NCI-H2029 treated with DMSO at 0.1 percent for 48 hours (cell line): ENCODE data around the gene NSMCE4A.
"Not testable (repeated sequence)": the region's sequence is repeated elsewhere in the genome, so short reads cannot be mapped to it uniquely, and the experiment has no call there.

ENCODE experiments used
- DNase-seq: peaks from one replicate; lab custom pipeline; 2025; lab: John Stamatoyannopoulos, UW

Gene NSMCE4A

GRCh38 chr10:121935702-121936101 is 39.3 kb downstream of the NSMCE4A start:
- DNase-seq, result no peak

GRCh38 chr10:121930268-121931085 is 44.5 kb downstream of the NSMCE4A start:
- not testable (repeated sequence) for DNase-seq

GRCh38 chr10:121929585-121930267 is 45.3 kb downstream of the NSMCE4A start:
- not testable (repeated sequence) for DNase-seq

DNA sequence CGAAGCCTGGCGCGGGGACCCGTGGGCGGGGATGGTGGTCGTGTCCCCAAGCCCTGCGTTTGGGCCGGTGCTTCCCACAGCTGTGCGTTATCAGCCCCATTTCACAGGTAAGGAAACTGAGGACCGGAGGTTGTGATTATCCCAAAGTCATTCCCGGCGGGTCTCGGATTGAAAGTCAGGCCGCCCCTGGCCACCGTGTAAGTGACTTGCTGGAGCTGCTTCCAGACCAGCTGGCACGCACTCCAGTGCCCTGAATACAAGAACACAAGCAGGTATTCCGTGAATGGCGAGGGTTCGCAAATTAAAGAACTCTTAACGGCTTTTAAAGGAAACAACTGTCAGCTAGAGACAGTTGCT is 46.5 kb downstream of the NSMCE4A start:
- no peak for DNase-seq

DNA sequence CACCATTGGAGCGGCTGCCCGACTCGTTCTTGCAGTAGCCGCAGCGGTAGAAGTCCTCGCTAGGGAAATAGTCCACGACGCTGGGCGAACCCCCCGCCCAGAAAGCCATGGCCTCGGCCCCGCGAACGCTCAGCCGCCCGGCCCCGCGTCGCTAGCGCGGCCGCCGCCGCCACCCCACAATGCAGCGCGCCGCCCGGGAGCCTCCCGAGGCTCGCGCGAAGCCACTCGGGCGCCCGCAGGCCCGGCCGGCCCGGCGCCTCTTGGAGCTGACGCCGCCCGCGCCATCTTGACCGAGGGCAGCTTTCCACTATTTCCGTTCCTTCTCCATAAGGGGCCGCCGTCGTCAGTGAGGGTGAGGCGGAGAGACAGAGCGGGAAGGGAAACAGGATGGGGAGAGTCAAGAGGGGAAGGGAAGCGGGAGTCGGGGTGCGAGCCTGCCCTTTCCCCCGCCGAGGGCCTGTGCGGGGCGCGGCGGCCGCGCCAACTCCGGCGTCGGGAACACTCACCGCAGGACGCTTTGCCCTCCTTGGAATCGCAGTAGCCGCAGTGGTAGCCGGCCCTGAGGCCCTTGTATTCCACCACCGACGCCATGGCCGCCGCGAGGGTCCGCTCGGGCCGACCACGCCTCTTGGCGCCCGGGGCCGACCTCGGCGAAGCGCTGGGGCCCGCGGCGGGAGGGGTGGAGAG is 47.0 kb downstream of the NSMCE4A start, which contains the start of gene ATE1:
Gene ATE1, minus strand, starts transcription at position 191 of the 687 bp plus-strand sequence. Its CDS starts 82 bp downstream, at position 109.
- DNase-seq, result peak; percentile 48

GRCh38 chr10:121927318-121927840 is 47.6 kb downstream of the NSMCE4A start:
- no peak for DNase-seq

DNA sequence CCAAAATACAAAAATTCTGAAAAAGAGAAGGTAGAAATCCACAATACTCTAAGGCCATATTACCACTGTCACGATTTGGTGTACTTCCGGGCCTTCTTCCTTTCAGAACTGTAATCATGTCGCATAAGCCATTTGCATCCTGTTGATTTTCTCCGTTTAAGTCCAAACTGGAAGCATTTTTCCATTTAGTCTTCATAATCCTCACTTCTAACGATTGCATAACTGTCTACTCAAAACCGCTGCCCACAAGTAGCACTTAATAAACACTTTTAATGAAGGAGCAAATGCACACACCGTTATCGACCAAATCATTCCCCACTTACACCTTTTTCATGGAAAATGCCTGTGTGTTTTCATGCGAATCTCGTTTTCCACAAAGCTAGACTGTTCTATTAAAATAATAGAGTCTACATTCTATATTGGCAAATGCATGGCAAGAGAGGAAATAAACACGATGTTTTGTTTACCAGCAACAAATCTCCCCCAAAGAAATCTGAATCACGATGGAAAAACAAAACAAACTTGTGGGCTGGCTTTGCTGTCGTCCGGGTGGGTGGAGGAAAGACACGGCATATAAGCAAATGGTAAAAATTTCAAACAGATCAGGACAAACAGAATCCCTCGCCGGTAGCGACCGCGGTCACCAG is 48.2 kb downstream of the NSMCE4A start:
- no peak for DNase-seq

DNA sequence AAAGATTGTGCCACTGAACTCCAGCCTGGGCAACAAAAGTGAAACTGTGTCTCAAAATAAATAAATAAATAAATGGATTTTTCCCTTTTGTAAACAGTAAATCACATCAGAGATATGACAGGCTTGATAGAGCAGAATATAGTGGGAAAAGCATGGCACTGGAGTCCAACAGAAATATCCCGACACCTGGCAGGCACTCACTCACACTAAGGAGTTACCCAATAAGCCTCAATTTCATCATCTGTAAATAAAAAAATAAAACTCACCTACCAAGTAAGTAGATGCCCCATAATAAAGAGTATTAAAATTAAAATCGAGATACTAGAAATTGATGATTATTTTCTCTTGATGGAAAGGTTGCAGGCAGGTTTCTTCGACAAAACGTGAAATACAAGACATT is 48.9 kb downstream of the NSMCE4A start:
- no peak for DNase-seq

- no peak for DNase-seq
These were observed 53.6 kb downstream of the NSMCE4A start for GRCh38 chr10:121921238-121921931.

DNA sequence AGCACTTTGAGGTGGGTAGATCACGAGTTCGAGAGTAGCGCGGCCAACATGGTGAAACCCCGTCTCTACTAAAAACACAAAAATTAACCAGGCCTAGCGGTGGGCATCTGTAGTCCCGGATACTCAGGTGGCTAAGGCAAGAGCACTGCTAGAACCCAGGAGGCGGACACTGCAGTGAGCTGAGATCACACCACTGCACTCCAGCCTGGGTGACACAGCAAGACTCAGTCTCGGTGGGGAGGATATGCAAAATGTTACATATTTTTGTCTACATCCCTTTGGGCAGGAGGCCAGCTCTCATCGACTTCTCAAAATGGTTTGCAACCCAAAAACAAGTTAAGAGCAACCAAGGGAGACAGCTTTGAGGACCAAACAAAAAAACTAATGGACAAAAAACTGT is 55.4 kb downstream of the NSMCE4A start:
- DNase-seq, result no peak

DNA sequence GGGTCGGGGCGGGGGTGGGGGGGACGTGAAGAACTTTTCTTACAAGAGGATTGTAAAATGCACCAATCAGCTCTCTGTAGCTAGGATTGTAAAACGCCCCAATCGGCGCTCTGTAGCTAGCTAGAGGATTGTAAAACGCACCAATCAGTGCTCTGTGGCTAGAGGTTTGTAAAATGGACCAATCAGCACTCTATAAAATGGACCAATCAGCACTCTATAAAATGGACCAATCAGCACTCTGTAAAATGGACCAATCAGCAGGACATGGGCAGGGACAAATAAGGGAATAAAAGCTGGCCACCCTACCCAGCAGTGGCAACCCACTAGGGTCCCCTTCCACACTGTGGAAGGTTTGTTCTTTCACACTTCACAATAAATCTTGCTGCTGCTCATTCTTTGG is 56.2 kb downstream of the NSMCE4A start:
- DNase-seq, result not testable (repeated sequence)

- DNase-seq, result no peak
These were observed 60.4 kb downstream of the NSMCE4A start for GRCh38 chr10:121914661-121915060.

GRCh38 chr10:121911421-121911697 is 63.7 kb downstream of the NSMCE4A start:
- no peak for DNase-seq

DNA sequence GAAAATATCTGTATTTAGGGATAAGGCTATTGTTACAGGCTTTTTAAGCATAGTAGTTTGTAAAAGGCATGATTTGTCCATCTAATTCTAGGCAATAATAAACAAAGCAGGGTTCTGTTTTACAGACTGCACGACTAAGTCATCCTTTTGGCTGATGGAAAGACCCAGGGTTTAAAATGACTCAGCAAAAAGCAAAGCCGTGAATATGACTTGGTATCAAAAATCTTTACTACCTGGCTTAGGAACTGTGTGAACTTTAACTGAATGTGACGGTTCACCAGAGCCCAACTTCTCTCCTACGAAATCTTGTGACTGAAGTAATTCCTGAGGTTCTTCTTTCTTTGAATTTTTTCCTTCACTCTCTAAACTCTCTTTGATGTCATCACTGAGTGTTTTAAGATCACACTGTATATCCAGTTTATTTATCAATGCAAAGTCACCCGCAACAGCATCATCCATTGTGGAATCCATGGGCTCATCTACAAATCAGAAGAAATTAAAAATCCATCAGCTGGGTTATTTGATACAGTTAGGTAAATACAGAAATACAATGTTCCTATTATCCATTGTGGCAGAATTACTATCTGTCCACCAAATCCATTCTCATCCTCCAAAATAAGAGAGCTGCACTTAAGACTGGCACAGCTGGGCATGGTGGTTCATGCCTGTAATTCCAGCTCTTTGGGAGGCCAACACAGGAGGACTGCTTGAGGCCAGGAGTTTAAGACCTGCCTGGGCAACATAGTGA is 64.2 kb downstream of the NSMCE4A start:
- DNase-seq, result no peak
